ENCODE measurements around the gene ZNF385B.

DNA sequence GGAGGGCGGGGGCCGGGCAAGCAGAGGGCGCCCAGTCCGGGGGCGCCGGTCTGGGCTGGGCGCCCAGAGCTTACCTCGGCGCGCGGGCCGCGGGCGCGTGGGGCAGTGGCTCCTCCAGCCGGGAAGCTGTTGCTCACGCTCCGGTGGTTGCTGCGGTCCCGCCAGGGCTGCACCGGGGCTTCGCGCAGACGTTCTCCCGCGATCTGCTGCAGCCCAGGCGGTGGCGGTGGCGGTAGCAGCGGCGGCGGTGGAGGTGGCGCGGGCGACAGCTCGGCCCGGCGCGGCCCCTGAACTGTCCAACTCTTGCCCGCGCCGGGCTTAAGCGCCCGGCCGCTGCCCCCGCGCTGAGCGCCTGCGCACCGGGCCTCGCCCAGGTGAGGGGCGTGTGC is 391 bp downstream of the ZNF385B start:
- TF ChIP-seq GATA3 (IDR thresholded peaks at IDR 0.05; ENCODE audit: low read depth, low read length) = no peak
- no peak for TF ChIP-seq GATA2 (IDR thresholded peaks at IDR 0.05; ENCODE audit: low read depth, low read length)
